NT2/D1 (cell line): ENCODE measurements around the gene ROR1.

ENCODE experiments used
- SUZ12 ChIP-seq: IDR thresholded peaks from 2 replicates; pipeline ENCODE4 v1.6.1; 2011; ENCODE audit not compliant: insufficient read length, insufficient read depth; ENCODE audit errors: extremely low read depth
- YY1 ChIP-seq: IDR thresholded peaks from 2 replicates; pipeline ENCODE4 v1.6.1; 2011; ENCODE audit not compliant: insufficient read length, insufficient read depth
- ZNF274 ChIP-seq: IDR thresholded peaks from 2 replicates; pipeline ENCODE4 v1.6.1; 2011; ENCODE audit warnings: mild to moderate bottlenecking, low read depth, low read length

- TF ChIP-seq SUZ12 (no peak), YY1 (no peak), ZNF274 (no peak)
Measured at GRCh38 chr1:64167176-64167575, 393.4 kb downstream of the ROR1 start.
